8988T (cell line): ENCODE data around the gene UTS2R.
"Not testable (repeated sequence)": the region's sequence is repeated elsewhere in the genome, so short reads cannot be mapped to it uniquely, and the experiment has no call there.

ENCODE experiments used
- DNase-seq: peaks from one replicate; pipeline ENCODE4 v3.0.0; 2011

The UTS2R gene

DNA sequence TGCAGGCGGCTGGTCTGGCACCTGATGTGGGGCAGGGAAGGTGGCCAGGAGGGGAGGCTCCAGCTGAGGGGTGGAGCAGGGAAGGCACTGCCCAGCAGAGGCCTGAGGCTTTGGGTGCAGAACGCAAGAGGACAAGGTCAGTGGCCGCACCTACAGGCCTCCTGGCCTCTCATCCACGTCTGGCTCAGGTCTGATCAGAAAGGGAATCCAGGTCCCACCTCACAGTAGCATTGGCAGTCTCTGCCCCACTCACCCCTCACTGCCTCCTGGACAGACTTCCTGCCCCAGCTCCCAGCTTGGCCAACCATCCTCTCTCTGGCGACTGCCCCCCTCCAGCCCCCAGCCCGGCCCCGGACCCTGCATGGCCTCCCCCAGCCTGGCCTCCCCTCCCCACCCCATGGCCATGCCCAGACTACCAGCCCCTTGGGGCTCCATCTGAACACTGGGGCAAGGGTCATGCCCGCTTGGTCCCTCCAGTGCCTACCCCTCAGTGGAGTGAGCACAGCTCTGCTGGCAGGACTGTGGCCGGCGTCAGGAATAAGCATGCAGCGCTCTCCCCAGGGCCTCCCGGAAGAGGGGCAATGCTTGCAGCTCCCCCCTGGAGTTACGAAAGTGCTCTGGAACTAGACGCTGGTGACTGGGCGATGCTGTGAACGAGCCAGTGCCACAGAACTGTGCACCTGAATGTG, 4.6 kb downstream of the UTS2R start:
- no peak for DNase-seq

DNA sequence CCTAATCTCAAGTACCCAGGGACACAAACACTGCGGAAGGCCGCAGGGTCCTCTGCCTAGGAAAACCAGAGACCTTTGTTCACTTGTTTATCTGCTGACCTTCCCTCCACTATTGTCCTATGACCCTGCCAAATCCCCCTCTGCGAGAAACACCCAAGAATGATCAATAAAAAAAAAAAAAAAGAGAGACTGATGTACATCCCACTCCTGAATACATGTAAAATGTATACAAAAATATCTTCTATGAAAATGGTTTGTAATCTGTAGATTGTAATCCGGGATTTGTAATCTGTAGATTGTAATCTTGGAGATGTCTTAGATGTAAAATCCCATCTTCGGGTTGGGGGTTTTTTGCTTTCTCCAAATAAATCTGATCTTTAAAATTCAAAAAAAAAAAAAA, 5.7 kb downstream of the UTS2R start:
- DNase-seq = not testable (repeated sequence)

DNA sequence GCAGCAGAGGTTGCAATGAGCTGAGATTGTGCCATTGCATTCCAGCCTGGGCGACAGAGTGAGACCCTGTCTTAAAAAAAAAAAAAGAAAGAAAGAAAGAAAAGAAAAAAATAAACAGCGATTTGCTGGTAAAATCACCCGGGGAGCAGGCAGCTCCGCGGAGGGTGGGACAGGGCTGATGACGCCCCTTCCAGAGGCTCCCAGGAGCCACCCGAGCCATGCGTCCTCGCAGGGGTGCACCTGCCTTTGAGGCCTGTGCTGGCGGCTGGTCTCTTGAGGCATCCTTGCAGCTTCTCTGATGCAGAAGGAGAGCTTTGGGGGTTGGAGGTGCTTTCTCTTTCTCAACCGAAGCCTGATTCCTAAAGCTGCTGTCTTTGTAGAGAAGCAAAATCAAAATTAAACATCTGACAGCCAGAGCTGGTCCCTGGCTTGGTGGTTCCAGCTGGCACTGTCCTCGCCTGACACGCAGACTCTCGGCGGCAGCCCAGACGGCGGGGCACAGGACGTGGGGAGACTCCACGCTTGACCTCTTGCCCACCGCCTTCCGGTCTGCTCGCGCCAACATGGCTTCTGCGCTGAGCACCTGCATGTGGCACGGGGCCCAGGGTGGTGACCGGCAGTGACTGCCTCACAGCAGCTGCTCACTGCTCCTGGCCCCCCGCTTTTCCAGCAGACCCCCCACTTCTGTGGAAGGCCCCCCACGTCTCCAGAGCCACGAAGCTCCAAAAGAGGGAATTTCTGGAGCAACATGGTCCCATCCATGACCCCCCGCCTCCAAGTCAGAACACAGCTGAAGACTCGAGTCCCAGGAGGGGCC, 6.6 kb downstream of the UTS2R start:
- no peak for DNase-seq

DNA sequence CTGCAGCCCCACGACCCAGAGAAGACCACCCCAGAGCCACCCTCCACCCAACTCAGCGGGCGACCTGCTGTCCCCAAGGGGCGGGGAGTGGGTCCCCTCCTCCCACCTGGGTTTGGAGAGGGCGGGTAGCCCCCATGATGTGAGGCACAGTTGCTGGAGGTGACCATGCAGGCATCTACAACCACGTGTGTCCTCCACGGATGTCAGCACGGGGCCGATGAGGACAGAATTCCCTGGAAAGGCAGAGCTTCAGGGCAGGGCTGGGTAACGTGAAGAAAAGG, 7.1 kb downstream of the UTS2R start:
- no peak for DNase-seq

DNA sequence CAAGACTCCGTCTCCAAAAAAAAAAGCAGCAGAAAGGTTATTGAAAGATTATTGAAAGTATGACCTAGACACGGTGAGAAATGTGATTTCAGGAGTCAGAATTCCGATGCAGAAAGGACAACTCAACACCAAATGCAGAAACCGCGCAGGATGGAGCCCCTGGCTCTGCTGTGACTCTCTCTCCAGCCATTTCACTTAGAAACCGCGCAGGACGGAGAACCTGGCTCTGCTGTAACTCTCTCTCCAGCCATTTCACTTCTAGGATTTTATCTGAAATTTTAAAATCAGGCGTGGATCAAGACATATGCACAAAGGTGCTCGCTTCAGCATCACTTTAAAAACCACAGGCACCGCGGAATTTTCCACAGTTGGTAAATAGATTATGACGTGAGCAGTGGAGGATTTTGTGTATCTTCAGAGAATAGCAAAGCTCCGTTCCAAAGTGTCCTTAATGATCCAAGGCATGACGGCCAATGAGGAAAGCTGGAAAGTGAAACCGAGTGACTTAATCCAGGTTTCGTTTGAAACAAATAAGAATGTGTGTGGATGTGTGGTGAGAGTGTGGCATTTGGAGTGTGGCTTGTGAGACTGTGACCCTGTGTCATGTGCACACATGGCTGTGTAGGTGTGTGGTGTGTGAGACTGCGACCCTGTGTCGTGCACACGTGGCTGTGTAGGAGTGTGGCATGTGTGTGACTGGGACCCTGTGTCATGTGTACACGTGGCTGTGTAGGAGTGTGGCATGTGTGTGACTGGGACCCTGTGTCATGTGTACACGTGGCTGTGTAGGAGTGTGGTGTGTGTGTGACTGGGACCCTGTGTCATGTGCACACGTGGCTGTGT, 9.5 kb downstream of the UTS2R start:
- no peak for DNase-seq

DNA sequence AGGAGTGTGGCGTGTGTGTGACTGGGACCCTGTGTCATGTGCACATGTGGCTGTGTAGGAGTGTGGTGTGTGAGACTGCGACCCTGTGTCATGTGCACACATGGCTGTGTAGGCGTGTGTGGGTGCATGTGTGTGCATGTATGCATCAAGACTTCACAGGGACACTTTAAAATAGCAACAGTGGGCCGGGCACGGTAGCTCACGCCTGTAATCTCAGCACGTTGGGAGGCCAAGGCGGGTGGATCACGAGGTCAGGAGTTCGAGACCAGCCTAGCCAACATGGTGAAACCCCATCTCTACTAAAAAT, 10.1 kb downstream of the UTS2R start:
- not testable (repeated sequence) for DNase-seq

DNA sequence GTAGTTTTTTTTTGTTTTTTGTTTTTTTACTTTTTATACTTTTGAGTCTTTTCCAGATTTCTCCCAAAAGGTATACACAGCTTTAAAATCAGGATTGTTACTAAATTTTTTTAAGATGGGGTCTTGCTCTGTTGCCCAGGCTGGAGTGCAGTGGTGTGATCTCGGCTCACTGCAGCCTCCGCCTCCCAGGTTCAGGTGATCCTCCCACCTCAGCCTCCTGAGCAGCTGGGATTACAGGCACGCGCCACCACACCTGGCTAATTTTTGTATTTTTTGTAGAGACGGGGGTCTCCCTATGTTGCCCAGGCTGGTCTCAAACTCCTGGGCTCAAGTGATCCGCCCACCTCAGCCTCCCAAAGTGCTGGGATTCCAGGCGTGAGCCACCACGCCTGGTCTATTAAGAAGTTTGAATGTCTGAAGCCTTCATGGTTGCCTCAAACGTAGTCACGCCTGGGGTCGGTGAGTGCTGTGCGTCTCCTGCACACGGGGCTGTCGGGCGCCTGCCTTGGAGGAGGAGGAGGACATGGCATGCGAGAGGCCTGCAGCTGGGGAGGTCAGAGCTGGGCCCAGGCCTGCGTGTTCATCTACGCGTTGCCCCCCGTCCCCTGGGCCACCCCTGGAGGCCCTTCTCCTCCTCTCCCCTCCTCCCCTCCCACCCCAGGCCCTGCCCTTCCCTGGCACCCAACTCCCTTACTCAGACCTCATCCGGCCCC, 10.8 kb downstream of the UTS2R start:
- not testable (repeated sequence) for DNase-seq

DNA sequence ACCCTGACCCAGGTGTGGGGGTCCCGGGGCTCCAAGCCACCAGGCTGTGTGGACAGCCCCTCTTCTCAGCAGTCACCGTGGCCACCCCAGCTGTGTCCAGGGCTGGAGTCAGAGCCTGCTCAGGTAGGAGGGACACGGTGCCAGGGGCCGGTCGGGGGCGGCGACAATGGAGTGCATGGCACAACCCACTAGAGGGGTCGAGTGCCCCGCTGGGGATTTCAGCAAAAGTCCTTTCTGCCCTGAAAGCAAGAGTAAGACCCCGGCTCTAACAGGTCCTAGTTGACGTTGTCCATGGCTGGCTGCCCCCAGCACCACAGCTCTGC, 11.3 kb downstream of the UTS2R start:
- DNase-seq = no peak

DNA sequence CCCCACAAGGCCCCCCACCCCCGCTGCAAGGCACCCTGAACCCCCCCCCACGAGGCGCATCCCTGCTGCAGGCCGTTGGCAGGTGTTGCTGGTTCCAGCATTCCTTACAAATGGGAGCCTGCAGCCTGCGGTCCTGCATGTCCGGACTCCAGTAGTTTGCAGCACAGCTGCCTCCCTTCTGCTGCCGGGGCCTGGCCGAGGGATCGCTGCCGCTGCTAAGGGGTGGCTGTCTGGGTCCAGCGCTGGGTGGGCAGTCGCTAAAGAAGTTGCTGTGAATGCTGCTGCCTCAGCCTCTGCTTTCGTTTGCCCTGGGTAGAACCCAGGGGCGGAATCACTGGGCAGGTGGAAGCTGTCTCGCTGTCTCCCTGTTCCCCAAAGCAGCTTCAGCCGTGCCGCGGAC, 11.8 kb downstream of the UTS2R start:
- no peak for DNase-seq

DNA sequence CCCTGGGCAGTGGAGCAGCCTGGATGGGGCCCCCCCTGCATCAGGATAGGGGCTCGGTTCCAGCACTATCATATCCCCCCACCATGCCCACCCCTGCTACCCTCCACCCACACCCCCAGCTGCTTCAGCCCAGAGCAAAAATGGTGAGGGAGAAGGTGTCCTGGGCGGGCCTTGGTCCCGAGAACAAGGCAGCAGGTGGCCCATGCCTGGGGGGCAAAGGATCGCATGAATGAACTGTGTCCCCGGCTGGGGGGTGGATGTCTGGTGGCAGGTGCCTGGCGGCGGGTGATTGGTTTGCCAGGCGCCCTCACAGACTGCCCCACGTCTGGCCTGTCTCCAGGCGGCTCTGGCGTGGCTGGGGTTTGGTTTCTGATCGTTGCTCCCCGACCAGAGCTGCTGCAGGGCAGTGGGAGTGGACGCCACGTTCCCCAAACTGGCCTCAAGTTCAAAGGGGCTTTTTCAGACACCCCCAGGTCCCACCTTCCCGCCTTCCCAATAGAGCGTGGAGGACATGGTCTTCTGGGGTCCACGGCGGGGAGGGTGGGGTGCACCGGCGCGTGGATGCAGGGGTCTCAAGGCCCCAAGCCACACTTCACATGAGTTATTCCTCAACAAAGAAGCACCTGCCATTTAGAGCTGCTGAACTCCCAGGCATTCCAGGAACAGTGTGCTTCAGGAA, 12.6 kb downstream of the UTS2R start:
- no peak for DNase-seq

DNA sequence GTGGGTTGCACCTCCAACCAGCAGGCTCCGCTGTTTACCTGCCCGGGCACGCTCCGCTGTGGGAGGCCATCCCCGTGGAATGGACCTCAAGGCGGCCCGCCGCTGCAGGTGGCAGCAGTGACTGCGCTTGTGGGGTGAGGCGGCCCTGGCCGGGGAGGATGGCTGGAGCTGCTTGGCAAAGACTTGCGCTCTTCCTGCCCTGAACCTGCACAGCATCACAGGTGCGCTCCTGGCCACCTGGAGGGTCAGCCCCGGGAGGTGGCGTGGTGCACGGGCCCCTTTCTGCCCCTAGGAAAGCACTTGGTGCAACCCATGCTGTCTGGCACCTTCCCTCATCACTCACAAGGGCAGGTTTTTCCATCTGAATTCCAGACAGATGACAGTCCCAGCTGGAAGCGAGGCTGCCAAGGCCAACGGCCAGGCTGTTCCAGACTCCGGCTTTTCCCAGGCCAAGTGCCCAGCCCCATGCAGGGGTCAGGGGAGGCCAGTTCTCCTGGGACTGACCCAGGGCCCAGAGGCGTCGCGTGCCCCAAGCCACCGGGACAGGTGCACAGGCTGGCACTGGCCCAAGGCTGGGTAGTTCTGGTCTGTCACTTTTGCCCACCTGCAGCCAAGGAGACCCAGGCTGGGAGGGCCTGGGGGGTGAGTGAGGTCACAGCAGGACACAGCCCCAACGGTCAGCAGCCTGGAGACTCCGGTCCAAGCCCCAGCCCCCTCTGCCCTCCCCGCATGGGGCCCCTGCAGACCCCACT, 13.3 kb downstream of the UTS2R start:
- DNase-seq = peak; percentile 60

DNA sequence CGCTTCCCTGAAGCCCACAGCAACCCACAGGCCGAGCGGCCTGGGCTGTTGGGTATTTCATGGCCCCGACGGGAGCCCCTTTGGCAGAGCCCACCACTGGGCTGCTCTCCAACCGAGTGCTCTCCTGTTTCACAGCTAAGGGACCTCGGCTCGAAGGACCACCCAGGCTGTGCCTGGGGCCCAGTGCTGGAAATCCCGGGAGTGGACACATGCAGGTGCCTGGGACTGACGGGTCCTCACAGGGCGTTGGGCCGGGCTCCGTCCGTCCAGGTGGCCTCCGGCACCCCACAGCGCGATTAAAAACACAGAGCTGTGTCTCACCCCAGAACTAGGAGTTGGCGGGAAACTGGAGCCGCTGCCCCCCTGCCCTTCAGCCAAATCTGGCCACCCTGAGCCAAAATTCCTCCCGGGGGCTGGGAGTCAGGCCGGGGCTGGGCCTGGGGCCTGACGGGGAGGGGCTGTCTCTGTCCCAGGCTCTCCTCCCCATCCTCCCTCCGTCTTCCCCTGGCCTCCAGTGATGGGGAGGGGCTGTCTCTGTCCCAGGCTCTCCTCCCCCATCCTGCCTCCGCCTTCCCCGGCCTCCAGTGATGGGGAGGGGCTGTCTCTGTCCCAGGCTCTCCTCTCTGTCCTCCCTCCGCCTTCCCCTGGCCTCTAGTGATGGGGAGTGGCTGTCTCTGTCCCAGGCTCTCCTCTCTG, 14.1 kb downstream of the UTS2R start:
- no peak for DNase-seq

DNA sequence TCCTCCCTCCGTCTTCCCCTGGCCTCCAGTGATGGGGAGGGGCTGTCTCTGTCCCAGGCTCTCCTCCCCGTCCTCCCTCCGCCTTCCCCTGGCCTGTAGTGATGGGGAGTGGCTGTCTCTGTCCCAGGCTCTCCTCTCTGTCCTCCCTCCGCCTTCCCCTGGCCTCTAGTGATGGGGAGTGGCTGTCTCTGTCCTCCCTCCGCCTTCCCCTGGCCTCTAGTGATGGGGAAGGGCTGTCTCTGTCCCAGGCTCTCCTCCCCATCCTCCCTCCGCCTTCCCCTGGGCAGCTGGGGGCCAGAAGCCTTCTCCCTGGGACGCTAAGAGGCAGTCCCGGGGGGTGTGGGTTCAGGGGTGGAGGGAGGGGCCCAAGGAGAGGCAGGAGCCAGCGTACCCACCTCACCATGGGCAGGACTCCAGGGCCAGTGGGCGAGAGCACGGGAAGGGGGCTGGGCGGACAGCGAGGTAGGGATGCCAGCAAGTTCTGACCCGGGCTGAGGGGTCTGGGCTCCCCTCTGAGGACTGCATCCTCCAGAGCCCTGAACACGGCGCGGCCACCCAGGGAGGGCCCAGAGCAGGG, 14.8 kb downstream of the UTS2R start:
- no peak for DNase-seq

DNA sequence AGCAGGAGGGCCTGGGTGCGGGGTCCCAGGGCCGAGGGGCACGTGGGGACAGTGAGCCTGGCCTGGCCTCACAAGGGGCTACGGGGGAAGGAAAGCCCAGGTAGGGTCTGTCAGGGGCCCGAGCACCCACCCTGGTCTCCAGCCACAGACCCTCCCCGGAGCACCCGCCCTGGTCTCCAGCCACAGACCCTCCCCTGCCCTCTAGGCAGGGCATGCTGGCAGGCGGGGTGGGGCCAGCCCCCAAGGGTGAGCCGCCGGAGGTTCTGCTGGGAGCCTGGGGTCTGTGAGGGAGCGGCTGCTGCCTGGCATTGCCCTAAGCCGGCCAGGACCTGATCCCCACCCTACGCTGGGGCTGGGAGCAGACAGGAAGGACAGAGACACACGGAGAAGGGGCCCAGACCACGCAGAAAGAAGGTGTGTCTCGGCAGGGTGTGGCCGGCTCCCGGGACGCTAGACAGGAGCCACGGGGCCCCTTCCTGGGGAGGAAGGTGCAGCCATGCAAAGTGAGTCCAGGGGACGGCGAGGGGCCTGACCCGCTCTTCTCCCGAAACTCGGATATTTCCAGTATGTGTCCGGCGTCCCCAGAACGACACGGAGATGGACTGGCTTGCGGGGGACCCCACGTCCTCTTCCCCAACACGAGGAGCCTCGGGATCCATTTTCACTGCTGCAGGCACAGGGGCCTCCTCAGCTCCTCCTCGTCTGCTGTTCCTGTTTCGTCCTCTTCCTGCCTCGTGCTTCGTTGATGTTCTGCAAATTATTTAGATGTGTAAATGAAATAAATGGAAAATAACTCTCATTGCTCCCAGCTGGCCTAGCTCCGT, 15.5 kb downstream of the UTS2R start:
- DNase-seq = no peak

DNA sequence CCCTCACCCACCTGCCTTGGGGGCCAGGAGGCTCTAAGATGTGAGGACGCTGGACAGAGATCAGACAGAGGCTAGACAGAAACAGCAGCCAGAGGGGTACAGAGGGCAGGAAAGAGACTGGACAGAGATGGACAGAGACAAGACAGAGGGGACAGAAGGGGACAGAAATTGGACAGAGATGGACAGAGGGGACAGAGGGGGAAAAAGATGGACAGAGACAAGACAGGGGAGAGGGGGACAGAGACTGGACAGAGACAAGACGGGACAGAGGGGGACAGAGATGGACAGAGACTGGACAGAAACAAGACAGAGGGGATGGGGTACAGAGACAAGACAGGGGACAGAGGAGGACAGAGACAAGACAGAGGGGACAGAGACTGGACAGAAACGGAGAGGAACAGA, 16.1 kb downstream of the UTS2R start:
- no peak for DNase-seq

DNA sequence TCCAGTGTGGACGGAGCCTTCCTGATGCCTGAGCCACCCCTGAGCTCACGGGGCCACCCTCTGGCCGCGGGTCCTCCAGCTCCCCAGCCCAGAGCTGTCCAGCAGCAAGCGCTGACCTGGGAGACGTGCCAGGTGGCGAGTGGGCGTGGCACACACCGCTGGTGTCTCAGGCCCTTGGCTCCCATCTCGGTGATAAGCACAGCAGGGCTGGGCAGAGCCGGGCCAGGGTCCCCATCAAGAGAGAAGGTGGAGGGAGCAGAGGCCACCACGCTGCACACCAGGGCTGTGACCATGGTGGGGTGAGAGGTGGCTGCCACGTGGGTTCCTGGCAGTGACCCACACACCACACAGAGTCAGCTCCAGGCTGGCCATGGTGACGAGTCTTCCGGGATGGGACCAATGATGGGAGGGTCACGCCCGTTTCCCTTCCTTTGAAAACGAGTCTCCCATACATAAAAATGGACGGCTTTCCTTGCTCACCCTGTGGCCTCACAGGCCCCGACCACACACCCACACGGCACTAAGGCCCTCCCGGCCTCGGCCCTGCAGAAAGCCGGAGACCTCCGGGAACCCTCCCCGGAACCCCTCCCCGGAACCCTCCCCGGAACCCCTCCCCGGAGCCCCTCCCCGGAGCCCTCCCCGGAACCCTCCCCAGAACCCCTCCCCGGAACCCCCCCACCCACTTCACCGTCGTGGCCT, 16.8 kb downstream of the UTS2R start:
- no peak for DNase-seq

DNA sequence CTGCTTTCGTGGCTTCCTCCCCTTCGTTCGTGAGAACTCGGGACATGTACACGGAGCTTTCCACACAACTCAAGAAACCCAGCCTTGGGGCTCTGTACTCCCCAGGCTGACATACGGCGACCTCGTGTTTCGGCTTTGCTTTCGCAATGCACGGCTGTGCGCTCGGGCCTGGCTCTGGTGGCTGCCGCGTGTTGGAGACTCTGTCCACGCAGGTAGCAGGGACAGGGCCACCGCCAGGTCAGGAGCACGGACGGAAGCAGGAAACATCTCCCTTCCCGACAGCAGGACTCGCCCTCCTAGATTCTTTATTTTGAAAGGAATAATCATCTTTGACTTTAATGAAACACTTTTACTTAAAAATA, 17.3 kb downstream of the UTS2R start:
- DNase-seq = no peak

DNA sequence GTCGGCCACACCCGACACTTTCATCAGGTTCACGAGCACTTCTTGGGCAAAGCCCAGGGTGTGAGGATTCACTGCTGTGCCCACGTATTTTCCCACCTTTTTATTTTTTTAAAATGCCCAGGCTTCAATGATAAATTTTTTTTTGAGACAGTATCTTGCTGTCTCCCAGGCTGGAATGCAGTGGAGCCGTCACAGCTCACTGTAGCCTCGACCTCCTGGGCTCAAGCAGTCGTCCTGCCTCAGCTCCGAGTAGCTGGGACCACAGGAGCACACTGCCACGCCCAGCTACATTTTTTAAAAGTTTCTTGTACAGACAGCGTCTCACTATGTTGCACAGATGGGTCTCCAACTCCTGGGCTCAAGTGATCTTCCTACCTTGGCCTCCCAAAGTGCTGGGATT, 17.8 kb downstream of the UTS2R start:
- no peak for DNase-seq

DNA sequence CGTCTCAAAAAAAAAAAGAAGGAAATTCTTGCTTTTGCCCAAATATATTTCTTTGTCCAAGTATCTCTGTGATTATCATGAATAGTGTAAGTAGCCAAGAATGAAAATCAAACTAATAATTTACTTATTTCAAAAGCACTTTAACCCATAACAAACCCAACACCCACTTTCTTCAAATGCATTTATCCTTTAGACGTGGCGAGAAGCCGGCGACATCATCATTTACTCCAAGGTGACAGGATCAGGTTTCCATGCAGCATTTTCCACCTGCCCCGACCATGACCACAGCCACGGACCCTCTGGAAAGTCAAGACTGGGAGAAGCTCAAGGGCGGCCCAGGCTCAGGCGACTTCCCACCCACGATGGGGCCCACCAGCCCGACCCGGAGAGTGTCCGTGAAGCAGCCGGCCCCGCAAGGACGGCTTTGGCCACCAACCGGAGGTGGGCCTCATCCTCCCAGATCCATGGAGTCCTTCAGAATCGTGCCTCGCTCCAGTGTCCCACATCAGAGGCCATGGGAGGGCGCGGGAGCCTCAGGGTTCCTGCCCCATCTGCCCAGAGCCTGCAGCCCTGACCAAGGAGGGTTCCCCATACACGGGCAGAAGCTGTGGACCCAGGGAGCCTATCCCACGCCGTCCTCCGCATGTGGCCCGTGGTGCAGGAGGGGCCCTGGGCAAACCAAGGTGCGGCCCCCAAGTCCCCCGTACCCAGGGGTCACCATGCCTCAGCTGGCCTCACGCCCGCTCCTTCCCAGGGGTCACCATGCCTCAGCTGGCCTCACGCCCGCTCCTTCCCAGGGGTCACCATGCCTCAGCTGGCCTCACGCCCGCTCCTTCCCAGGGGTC, 18.7 kb downstream of the UTS2R start:
- no peak for DNase-seq
